ENCODE results near the gene APOL5. TPM values are rescaled to one million over a fixed set of nuclear protein-coding genes. Genes with fewer than 3 reads are reported as not detected.

Gene APOL5
- polyA plus RNA-seq, 1 of the 3 experiments (the other 2 are of a cell fraction): not detected

GRCh38 chr22:35727436-35727835 is 9.8 kb downstream of the APOL5 start:
- H3K36me3 ChIP-seq (replicated peaks in 1 of 2; ENCODE audit: control insufficient read depth in 1 of 2, insufficient read depth in 2 of 2, low read length in 1 of 2): no peaks in the 10 kb centered on the region
- no peak overlapping the region for H3K27ac ChIP-seq (ENCODE audit: low read depth in 2 of 2, low read length in 1 of 2)
- H3K4me2 ChIP-seq: no peak overlapping the region
- H3K9me2 ChIP-seq: no peaks in the 10 kb centered on the region
- no peaks in the 10 kb centered on the region for H3K9me3 ChIP-seq
- no peaks in the 10 kb centered on the region for H3K79me2 ChIP-seq (ENCODE audit: insufficient read depth)
- H2AFZ ChIP-seq (ENCODE audit: low read depth): no peak overlapping the region
- POLR2A ChIA-PET: no interaction called here
- H3K4me3 ChIP-seq (ENCODE audit: low read depth in 2 of 2, low read length in 1 of 2): no peak overlapping the region
- no peaks in the 10 kb centered on the region for H3K27me3 ChIP-seq (ENCODE audit: insufficient read depth)
- H3K9ac ChIP-seq: no peak overlapping the region
- H3F3A ChIP-seq (replicated peaks; ENCODE audit: insufficient read depth): no peaks in the 10 kb centered on the region
- no peak for TF ChIP-seq FOXM1 (IDR thresholded peaks at IDR 0.05; ENCODE audit: low read depth)
- no peak for TF ChIP-seq CHD2 (IDR thresholded peaks at IDR 0.05; ENCODE audit: low read length, partially characterized antibody)
- no peak for TF ChIP-seq YY1 (IDR thresholded peaks at IDR 0.05; ENCODE audit: low read depth)
- no peak for TF ChIP-seq TEAD4 (IDR thresholded peaks at IDR 0.05; ENCODE audit: borderline replicate concordance, insufficient read depth)
- no peak for TF ChIP-seq SIN3A (IDR thresholded peaks at IDR 0.05; ENCODE audit: borderline replicate concordance, low read depth, low read length)
- no peak for TF ChIP-seq RAD21 (IDR thresholded peaks at IDR 0.05; ENCODE audit: low read length)
- CTCF ChIA-PET: no interaction called here
- H3K4me1 ChIP-seq (ENCODE audit: control insufficient read depth in 1 of 2, insufficient read depth in 2 of 2, low read depth in 1 of 2, low read length in 1 of 2): no peaks in the 10 kb centered on the region; a peak in 1 of 4 replicates
- DNase-seq: no peak
- H4K20me1 ChIP-seq (ENCODE audit: insufficient read depth): no peaks in the 10 kb centered on the region
- 85% methylated on average over 11 of the region's 11 CpGs for WGBS (ENCODE audit: low lambda C conversion rate)

GRCh38 chr22:35728639-35729308 is 11.1 kb downstream of the APOL5 start:
- H4K20me1 ChIP-seq (ENCODE audit: insufficient read depth): no peaks in the 10 kb centered on the region
- ChIA-PET CTCF (interaction anchor here (1.0 kb wide), 1 partner anchor 28 kb away, joined by 3 read pairs; no protein-coding TSS in a partner anchor), POLR2A (no interaction called here)
- no peaks in the 10 kb centered on the region for H3F3A ChIP-seq (replicated peaks; ENCODE audit: insufficient read depth)
- DNase-seq: no peak
- no peak for TF ChIP-seq GATA2 (CRISPR knock-in tag; IDR thresholded peaks at IDR 0.05)
- TF ChIP-seq EZH2phosphoT487 (IDR thresholded peaks at IDR 0.05; ENCODE audit: borderline replicate concordance, low read depth): no peak
- no peak for TF ChIP-seq RXRA (IDR thresholded peaks at IDR 0.05; ENCODE audit: borderline replicate concordance, low read depth)
- no peaks in the 10 kb centered on the region for H3K79me2 ChIP-seq (ENCODE audit: insufficient read depth)
- no peaks in the 10 kb centered on the region for H3K9me3 ChIP-seq
- H3K27me3 ChIP-seq (ENCODE audit: insufficient read depth): no peaks in the 10 kb centered on the region
- WGBS (ENCODE audit: low lambda C conversion rate): 90% methylated on average over 7 of the region's 12 CpGs
- no peaks in the 10 kb centered on the region for H3K36me3 ChIP-seq (replicated peaks in 1 of 2; ENCODE audit: control insufficient read depth in 1 of 2, insufficient read depth in 2 of 2, low read length in 1 of 2)
- H3K27ac ChIP-seq (ENCODE audit: low read depth in 2 of 2, low read length in 1 of 2): no peak overlapping the region
- H2AFZ ChIP-seq (ENCODE audit: low read depth): no peak overlapping the region
- no peaks in the 10 kb centered on the region for H3K9me2 ChIP-seq
- H3K4me2 ChIP-seq: no peak overlapping the region
- H3K4me3 ChIP-seq (ENCODE audit: low read depth in 2 of 2, low read length in 1 of 2): no peak overlapping the region
- H3K4me1 ChIP-seq (ENCODE audit: control insufficient read depth in 1 of 2, insufficient read depth in 2 of 2, low read depth in 1 of 2, low read length in 1 of 2): no peaks in the 10 kb centered on the region; a peak in 1 of 4 replicates
- H3K9ac ChIP-seq: no peak overlapping the region

DNA sequence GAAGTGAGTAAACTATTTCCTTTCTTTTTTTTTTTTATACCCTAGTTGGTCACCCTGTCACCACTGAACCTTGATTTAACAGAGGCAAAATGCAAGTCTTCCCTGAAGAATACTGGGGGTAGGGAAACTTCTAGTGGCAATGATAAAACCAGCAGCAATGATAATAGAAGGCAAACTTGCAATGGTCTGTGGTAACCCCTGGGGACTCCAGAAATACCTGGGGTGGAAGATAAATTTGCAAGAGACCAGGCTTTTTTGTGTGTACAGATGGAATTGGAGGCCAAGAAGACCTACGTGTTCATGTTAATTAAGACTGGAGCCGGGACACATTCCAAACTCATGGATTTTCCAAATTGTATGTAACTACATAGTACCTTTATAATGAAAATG is 11.6 kb downstream of the APOL5 start:
- Histone ChIP-seq H3K36me3 (replicated peaks in 1 of 2; ENCODE audit: control insufficient read depth in 1 of 2, insufficient read depth in 2 of 2, low read length in 1 of 2) (no peaks in the 10 kb centered on the region), H3K4me1 (ENCODE audit: control insufficient read depth in 1 of 2, insufficient read depth in 2 of 2, low read depth in 1 of 2, low read length in 1 of 2) (no peaks in the 10 kb centered on the region; a peak in 1 of 4 replicates), H3K9ac (no peak overlapping the region), H3K27me3 (ENCODE audit: insufficient read depth) (no peaks in the 10 kb centered on the region), H3K9me3 (no peaks in the 10 kb centered on the region), H3K4me2 (no peak overlapping the region), H2AFZ (ENCODE audit: low read depth) (no peak overlapping the region), H3K4me3 (ENCODE audit: low read depth in 2 of 2, low read length in 1 of 2) (no peak overlapping the region), H3K79me2 (ENCODE audit: insufficient read depth) (no peaks in the 10 kb centered on the region), H4K20me1 (ENCODE audit: insufficient read depth) (no peaks in the 10 kb centered on the region), H3K27ac (ENCODE audit: low read depth in 2 of 2, low read length in 1 of 2) (no peak overlapping the region), H3F3A (replicated peaks; ENCODE audit: insufficient read depth) (no peaks in the 10 kb centered on the region), H3K9me2 (no peaks in the 10 kb centered on the region)
- DNase-seq: no peak
- ChIA-PET POLR2A (no interaction called here), CTCF (interaction anchor here (1.0 kb wide), 1 partner anchor 28 kb away, joined by 3 read pairs; no protein-coding TSS in a partner anchor)
- WGBS (ENCODE audit: low lambda C conversion rate): 100% methylated on average over 2 of the region's 2 CpGs
- TF ChIP-seq EZH2phosphoT487 (IDR thresholded peaks at IDR 0.05; ENCODE audit: borderline replicate concordance, low read depth): no peak
- TF ChIP-seq RFX5 (IDR thresholded peaks at IDR 0.05; ENCODE audit: low read length): no peak
- TF ChIP-seq EP300 (IDR thresholded peaks at IDR 0.05; ENCODE audit: borderline replicate concordance in 1 of 2, low read depth in 1 of 2, low read length in 1 of 2): no peak
- no peak for TF ChIP-seq ELF1 (IDR thresholded peaks at IDR 0.05)
- no peak for TF ChIP-seq FOXJ3 (CRISPR knock-in tag; IDR thresholded peaks at IDR 0.05)
- TF ChIP-seq, protein P1, sequence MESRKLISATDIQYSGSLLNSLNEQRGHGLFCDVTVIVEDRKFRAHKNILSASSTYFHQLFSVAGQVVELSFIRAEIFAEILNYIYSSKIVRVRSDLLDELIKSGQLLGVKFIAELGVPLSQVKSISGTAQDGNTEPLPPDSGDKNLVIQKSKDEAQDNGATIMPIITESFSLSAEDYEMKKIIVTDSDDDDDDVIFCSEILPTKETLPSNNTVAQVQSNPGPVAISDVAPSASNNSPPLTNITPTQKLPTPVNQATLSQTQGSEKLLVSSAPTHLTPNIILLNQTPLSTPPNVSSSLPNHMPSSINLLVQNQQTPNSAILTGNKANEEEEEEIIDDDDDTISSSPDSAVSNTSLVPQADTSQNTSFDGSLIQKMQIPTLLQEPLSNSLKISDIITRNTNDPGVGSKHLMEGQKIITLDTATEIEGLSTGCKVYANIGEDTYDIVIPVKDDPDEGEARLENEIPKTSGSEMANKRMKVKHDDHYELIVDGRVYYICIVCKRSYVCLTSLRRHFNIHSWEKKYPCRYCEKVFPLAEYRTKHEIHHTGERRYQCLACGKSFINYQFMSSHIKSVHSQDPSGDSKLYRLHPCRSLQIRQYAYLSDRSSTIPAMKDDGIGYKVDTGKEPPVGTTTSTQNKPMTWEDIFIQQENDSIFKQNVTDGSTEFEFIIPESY (IDR thresholded peaks at IDR 0.05; ENCODE audit: borderline replicate concordance, low read depth): no peak
- no peak for TF ChIP-seq GABPA (IDR thresholded peaks at IDR 0.05; ENCODE audit: low read depth)
- TF ChIP-seq NFIC (IDR thresholded peaks at IDR 0.05; ENCODE audit: borderline replicate concordance): no peak
- no peak for TF ChIP-seq JUND (IDR thresholded peaks at IDR 0.05)
- TF ChIP-seq SMC3 (IDR thresholded peaks at IDR 0.05; ENCODE audit: low read depth, low read length): no peak
- TF ChIP-seq RXRA (IDR thresholded peaks at IDR 0.05; ENCODE audit: borderline replicate concordance, low read depth): no peak
